Body of pancreas (tissue), 4 donors: ENCODE data around the gene PRPS2. TPM values are rescaled to one million over a fixed set of nuclear protein-coding genes. Genes with fewer than 3 reads are reported as not detected.

ENCODE experiments used
- ATAC-seq: fragments of 150-250 bp; one replicate; pipeline ENCODE4 v1.9.1; 2016
- DNase-seq, 4 donors: peaks; one replicate each; pipeline ENCODE4 v3.0.0-alpha.2; 2019
- H3K27ac ChIP-seq, 4 donors: fragments of 200-600 bp; sonication (generic); 1 replicate in 3 of 4; 2 replicates in 1 of 4; pipeline versions ENCODE4 v1.5.1 to v1.6.1; 2016 to 2019; ENCODE audit warnings: mild to moderate bottlenecking in 1 of 4, mixed read lengths in 1 of 4, moderate library complexity in 1 of 4
- H3K27me3 ChIP-seq, 2 donors: fragments of 200-600 bp; sonication (generic); one replicate each; pipeline ENCODE4 v1.6.0; 2016; ENCODE audit warnings: mild to moderate bottlenecking in 1 of 2
- H3K36me3 ChIP-seq, 2 donors: fragments of 200-600 bp; sonication (generic); replicated peaks in 1 of 2; 2 replicates each; pipeline ENCODE4 v1.5.1; 2016; ENCODE audit warnings: low read depth in 2 of 2; ENCODE audit not compliant: insufficient read depth in 1 of 2
- H3K4me1 ChIP-seq: fragments of 200-600 bp; sonication (generic); one replicate; pipeline ENCODE4 v1.6.0; 2016
- H3K4me3 ChIP-seq, 2 donors: fragments of 200-600 bp; sonication (generic); 1 replicate in 1 of 2; 2 replicates in 1 of 2; pipeline ENCODE4 v1.5.1; 2016 to 2019
- H3K9me3 ChIP-seq, 3 donors: fragments of 200-600 bp; sonication (generic); 1 replicate in 2 of 3; 2 replicates in 1 of 3; pipeline ENCODE4 v1.5.1; 2016
- POLR2A ChIP-seq, 3 donors: fragments of 450-650 bp; IDR thresholded peaks; one replicate each; pipeline ENCODE4 v1.6.1; 2016; ENCODE audit warnings: antibody characterized with exemption in 3 of 3, mild to moderate bottlenecking in 2 of 3
- WGBS, 2 donors: methylation state at CpG; one replicate each; pipeline ENCODE4 v1.1.5; 2017; 5-methylcytosine and 5-hydroxymethylcytosine counted together
- intact Hi-C: fragments of 100-400 bp; cut with DNase I; formaldehyde crosslinking; loops from one replicate; pipeline ENCODE4 v1.15.1; 2023
- total RNA-seq, 2 donors: library from RNA; depleted of rRNA; stranded (reverse); fragments of >200 nt; gene quantifications; one replicate each; pipeline ENCODE4 v1.1.0, GENCODE V29; 2016
- TF ChIP-seq, protein P1 (sequence below), 7 experiments: fragments of 450-650 bp in 4 of 7; fragments of 200-600 bp in 3 of 7; sonication (generic) in 3 of 7; IDR thresholded peaks; one replicate each; pipeline ENCODE4 v1.5.1; 2016 to 2019; ENCODE audit warnings: antibody characterized with exemption in 7 of 7

Gene PRPS2
- total RNA-seq, 2 donors from 2014 or later = 6.3 to 41.8 TPM

DNA sequence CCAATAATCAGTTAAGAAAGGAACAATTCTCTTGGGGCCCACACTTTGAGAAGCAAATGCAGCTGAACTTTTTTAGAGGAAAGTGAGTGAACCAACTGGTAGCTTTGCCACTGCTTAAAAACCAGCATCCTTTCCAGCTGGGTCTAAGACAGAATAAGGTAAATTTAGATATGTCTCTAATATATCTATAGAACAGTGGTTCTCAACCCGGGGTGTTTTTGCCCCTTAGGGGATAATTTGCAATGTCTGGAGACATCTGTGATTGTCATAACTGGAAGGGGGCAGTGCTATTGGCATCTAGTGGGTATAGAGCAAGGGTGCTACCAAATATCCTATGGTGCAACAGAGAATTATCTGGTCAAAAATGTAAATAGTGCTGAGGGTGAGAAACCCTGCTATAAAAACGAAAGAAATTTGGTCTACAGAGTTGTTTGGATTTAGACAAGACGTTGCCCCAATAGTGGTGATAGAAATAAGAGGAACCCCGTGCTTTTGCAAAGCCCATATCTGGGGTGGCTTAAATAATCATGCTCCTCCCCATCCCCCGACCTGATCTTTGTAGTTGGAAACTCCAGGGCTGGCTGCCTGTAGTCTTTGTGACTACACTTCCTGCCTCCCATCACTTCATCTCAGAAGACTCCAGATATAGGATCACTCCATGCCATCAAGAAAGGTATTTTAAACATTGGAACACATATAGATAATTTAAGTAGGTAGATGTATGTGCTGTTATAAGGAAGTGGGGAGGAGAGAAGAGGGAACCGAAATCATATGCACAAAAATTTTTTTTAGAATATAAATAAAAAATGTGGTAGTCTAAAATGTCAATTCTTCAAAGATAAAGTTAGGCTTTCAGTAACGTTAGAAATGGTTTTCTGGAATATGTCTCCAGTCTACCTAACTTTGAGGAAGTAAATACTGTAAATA is 75.5 kb downstream of the PRPS2 start, which contains the start of gene TLR7:
Gene TLR7, plus strand, starts transcription at position 622 of the 927 bp plus-strand sequence. CDS start 507 bp downstream, outside the sequence.
- Histone ChIP-seq H3K4me3 (no peak within 1 kb of the TSS), H3K27me3 (no peaks in the 10 kb centered on the region), H3K36me3 (no peaks in the 10 kb centered on the region), H3K4me1 (no peaks in the 10 kb centered on the region), H3K9me3 (no peaks in the 10 kb centered on the region), H3K27ac (no peak within 1 kb of the TSS)
- WGBS, 2 donors = 41 to 53% methylated on average over 7 of the region's 7 CpGs
- DNase-seq (no peak), ATAC-seq (no peak)
- TF ChIP-seq, protein P1, sequence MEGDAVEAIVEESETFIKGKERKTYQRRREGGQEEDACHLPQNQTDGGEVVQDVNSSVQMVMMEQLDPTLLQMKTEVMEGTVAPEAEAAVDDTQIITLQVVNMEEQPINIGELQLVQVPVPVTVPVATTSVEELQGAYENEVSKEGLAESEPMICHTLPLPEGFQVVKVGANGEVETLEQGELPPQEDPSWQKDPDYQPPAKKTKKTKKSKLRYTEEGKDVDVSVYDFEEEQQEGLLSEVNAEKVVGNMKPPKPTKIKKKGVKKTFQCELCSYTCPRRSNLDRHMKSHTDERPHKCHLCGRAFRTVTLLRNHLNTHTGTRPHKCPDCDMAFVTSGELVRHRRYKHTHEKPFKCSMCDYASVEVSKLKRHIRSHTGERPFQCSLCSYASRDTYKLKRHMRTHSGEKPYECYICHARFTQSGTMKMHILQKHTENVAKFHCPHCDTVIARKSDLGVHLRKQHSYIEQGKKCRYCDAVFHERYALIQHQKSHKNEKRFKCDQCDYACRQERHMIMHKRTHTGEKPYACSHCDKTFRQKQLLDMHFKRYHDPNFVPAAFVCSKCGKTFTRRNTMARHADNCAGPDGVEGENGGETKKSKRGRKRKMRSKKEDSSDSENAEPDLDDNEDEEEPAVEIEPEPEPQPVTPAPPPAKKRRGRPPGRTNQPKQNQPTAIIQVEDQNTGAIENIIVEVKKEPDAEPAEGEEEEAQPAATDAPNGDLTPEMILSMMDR (IDR thresholded peaks at IDR 0.05) = no peak
- no peak for TF ChIP-seq POLR2A (IDR thresholded peaks at IDR 0.05)
- intact Hi-C loops = no loop called here

DNA sequence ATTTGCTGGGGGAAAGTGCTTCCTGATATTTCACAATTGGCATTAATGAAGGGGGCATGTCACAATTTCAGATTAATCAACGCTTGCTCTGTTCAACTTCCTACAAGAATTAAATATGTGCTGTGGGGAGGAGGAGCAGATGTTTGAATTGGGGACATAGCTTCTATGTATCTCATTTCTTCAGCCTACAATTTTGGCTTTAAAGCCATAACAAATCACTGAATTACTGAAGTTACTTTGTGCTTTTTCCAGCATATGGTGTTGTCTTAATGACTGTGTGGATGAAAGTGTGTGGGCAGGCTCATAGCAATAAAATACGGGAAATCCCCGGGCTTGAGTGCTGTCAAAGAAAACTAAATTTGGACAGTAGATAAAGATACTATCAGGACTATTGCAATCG is 76.5 kb downstream of the PRPS2 start:
- no peaks in the 10 kb centered on the region for H3K36me3 ChIP-seq
- H3K4me1 ChIP-seq = no peaks in the 10 kb centered on the region
- H3K9me3 ChIP-seq = no peaks in the 10 kb centered on the region
- 46 to 58% methylated on average over 4 of the region's 4 CpGs for WGBS, 2 donors
- no peaks in the 10 kb centered on the region for H3K27me3 ChIP-seq
- no peak for TF ChIP-seq POLR2A (IDR thresholded peaks at IDR 0.05)
- TF ChIP-seq, protein P1 (IDR thresholded peaks at IDR 0.05) = no peak
- DNase-seq (no peak), ATAC-seq (no peak)
- intact Hi-C loops = no loop called here
- no peak overlapping the region for H3K27ac ChIP-seq
- H3K4me3 ChIP-seq = no peak overlapping the region

DNA sequence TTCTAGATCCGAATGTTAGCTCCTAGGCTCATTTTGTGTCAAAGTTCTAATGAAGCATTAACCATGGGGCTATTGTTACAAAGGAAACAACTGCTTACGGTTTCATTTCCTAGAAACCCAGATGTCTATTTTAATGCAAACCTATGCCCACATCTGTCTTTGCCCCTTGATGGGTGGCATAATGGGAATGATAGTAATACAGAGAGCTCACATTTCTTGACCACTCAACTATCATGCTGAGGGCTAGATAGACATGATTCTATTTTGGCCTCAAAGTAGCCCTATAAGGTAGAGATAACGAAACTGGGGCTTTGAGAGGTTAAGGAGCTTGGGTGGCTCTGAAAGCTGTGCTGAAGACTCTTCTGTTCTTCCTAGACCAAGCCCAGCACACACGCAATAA is 77.5 kb downstream of the PRPS2 start:
- intact Hi-C loops = no loop called here
- ATAC-seq = no peak
- Histone ChIP-seq H3K27ac (no peak overlapping the region), H3K36me3 (no peaks in the 10 kb centered on the region), H3K27me3 (no peaks in the 10 kb centered on the region), H3K4me3 (no peak overlapping the region), H3K9me3 (no peaks in the 10 kb centered on the region), H3K4me1 (no peaks in the 10 kb centered on the region)
- WGBS, 2 donors = 69 to 79% methylated on average over 3 to 4 of the region's 4 CpGs
- no peak for DNase-seq
- no peak for TF ChIP-seq POLR2A (IDR thresholded peaks at IDR 0.05)
- TF ChIP-seq, protein P1 (IDR thresholded peaks at IDR 0.05) = no peak

DNA sequence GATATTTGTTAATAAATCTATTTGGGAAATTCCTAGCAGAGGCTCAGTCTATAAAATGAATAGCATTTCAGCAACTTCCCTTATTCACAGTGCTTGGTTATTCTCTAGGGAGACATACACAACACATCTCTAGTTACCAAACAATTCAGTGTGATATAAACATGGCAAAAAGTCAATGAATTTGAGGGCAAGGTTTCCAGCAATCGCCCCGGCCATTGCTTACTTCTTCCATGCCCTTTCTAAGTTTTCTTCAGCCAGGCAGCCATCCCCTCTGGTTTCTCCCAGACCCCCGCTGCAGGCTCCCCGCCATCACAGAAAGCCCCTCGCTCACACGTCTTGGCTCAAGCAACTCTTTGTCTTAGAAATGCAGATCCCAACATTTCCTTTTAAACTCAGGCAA is 80.0 kb downstream of the PRPS2 start:
- Histone ChIP-seq H3K27me3 (no peaks in the 10 kb centered on the region), H3K9me3 (no peaks in the 10 kb centered on the region), H3K4me3 (no peak overlapping the region), H3K27ac (no peak overlapping the region), H3K36me3 (no peaks in the 10 kb centered on the region), H3K4me1 (no peaks in the 10 kb centered on the region)
- intact Hi-C loops = no loop called here
- whole genome bisulfite sequencing, 2 donors = 76 to 78% methylated on average over 6 of the region's 6 CpGs
- no peak for DNase-seq
- TF ChIP-seq POLR2A (IDR thresholded peaks at IDR 0.05) = no peak
- TF ChIP-seq, protein P1 (IDR thresholded peaks at IDR 0.05) = no peak
- ATAC-seq = no peak
